HG02642 (cell line): ENCODE results near the gene MEA1.
A peak's percentile ranks its signal among the peaks of the same experiment; 100 is the strongest.

Source experiments
- ATAC-seq: cut with Tn5 transposase; IDR thresholded peaks from one replicate; pipeline ENCODE4 v1.9.1; 2021; ENCODE audit warnings: mild to moderate bottlenecking; ENCODE audit not compliant: unreplicated experiment, poor library complexity

Gene MEA1

GRCh38 chr6:42978487-42978838 lies 35.3 kb downstream of the MEA1 start:
- ATAC-seq: peak; percentile 24

- no peak for ATAC-seq
Measured at GRCh38 chr6:42974919-42975505, 38.7 kb downstream of the MEA1 start.

- no peak for ATAC-seq
Measured at GRCh38 chr6:42973926-42974325, 39.8 kb downstream of the MEA1 start.

- no peak for ATAC-seq
Measured at GRCh38 chr6:42971746-42972327, 41.9 kb downstream of the MEA1 start.

GRCh38 chr6:42970871-42971612 lies 42.7 kb downstream of the MEA1 start:
- no peak for ATAC-seq

- ATAC-seq: no peak
Measured at GRCh38 chr6:42969934-42970333, 43.8 kb downstream of the MEA1 start.

- ATAC-seq: no peak
Measured at GRCh38 chr6:42969431-42969830, 44.3 kb downstream of the MEA1 start.

- no peak for ATAC-seq
Measured at GRCh38 chr6:42968783-42969182, 45.0 kb downstream of the MEA1 start.

GRCh38 chr6:42968126-42968701 lies 45.5 kb downstream of the MEA1 start:
- ATAC-seq: no peak

- no peak for ATAC-seq
Measured at GRCh38 chr6:42967228-42967627, 46.5 kb downstream of the MEA1 start.

- no peak for ATAC-seq
Measured at GRCh38 chr6:42966571-42966970, 47.2 kb downstream of the MEA1 start.

GRCh38 chr6:42963855-42964605 lies 49.7 kb downstream of the MEA1 start:
- ATAC-seq: no peak

- ATAC-seq: no peak
Measured at GRCh38 chr6:42963179-42963854, 50.4 kb downstream of the MEA1 start.

GRCh38 chr6:42962502-42963178 lies 51.1 kb downstream of the MEA1 start:
- no peak for ATAC-seq

GRCh38 chr6:42962096-42962495 lies 51.6 kb downstream of the MEA1 start:
- ATAC-seq: no peak
